ENCODE data around the gene SPG7. TPM values are rescaled to one million over a fixed set of nuclear protein-coding genes. Genes with fewer than 3 reads are reported as not detected.

The SPG7 gene
- total and polyA plus RNA-seq, 3 experiments from 2014 or later = 48.2 to 79.5 (median 77.4) TPM

GRCh38 chr16:89493776-89494175 lies 14.4 kb upstream of the SPG7 start:
- Histone ChIP-seq H3K4me1 (ENCODE audit: insufficient read depth, low read length) (peaks cover 18% of the 10 kb centered on the region), H3K27me3 (ENCODE audit: insufficient read depth, low read length, poor library complexity, severe bottlenecking) (no peaks in the 10 kb centered on the region), H3K27ac (ENCODE audit: low read depth, low read length) (no peak overlapping the region), H3K4me3 (ENCODE audit: low read length) (no peak overlapping the region), H3K36me3 (ENCODE audit: insufficient read depth, low read length) (no peaks in the 10 kb centered on the region), H3K9me3 (ENCODE audit: low read length) (no peaks in the 10 kb centered on the region)
- H3K27me3 Mint-ChIP-seq = peaks cover 0 to 2% of the 10 kb centered on the region in 2 donors
- H3K36me3 Mint-ChIP-seq = peaks cover 0 to 27% (median 0%) of the 10 kb centered on the region in 3 donors
- peaks cover 30 to 44% (median 36%) of the 10 kb centered on the region in 3 donors for H3K4me1 Mint-ChIP-seq
- peaks cover 0 to 2% (median 2%) of the 10 kb centered on the region in 5 donors for H3K9me3 Mint-ChIP-seq
- peak overlapping the region in 3 of 7 donors; percentile 15 to 49 (median 17) for H3K4me3 Mint-ChIP-seq
- POLR2A ChIA-PET = no interaction called here
- H3K27ac Mint-ChIP-seq = peak overlapping the region in 6 of 8 donors; percentile 2 to 73 (median 56)
- DNase-seq = no peak
- CTCF ChIA-PET = no interaction called here

GRCh38 chr16:89495121-89495520 lies 13.1 kb upstream of the SPG7 start:
- Mint-ChIP-seq H3K27me3 (no peaks in the 10 kb centered on the region), H3K27ac (peak overlapping the region in 1 of 8 donors; percentile 35), H3K36me3 (peaks cover 0 to 26% (median 0%) of the 10 kb centered on the region in 3 donors), H3K4me3 (peak overlapping the region in 2 of 7 donors; percentile 51 to 52), H3K9me3 (peaks cover 0 to 2% (median 0%) of the 10 kb centered on the region in 5 donors), H3K4me1 (peaks cover 26 to 39% (median 31%) of the 10 kb centered on the region in 3 donors)
- H3K9me3 ChIP-seq (ENCODE audit: low read length) = no peaks in the 10 kb centered on the region
- CTCF ChIA-PET = interaction anchor here (1.1 to 1.5 kb wide), 2 partner anchors 14 to 28 kb away, joined by 3 to 7 read pairs; partner anchors contain the start of gene SPG7
- no peak overlapping the region for H3K27ac ChIP-seq (ENCODE audit: low read depth, low read length)
- no peaks in the 10 kb centered on the region for H3K36me3 ChIP-seq (ENCODE audit: insufficient read depth, low read length)
- peaks cover 16% of the 10 kb centered on the region for H3K4me1 ChIP-seq (ENCODE audit: insufficient read depth, low read length)
- H3K4me3 ChIP-seq (ENCODE audit: low read length) = no peak overlapping the region
- POLR2A ChIA-PET = interaction anchor here (0.8 kb wide), 1 partner anchor 8 kb away, joined by 6 read pairs; no protein-coding TSS in a partner anchor
- DNase-seq = no peak
- no peaks in the 10 kb centered on the region for H3K27me3 ChIP-seq (ENCODE audit: insufficient read depth, low read length, poor library complexity, severe bottlenecking)

GRCh38 chr16:89498839-89499238 lies 9.4 kb upstream of the SPG7 start:
- no peaks in the 10 kb centered on the region for H3K27me3 Mint-ChIP-seq
- peaks cover 4 to 12% (median 5%) of the 10 kb centered on the region in 3 donors for H3K4me1 Mint-ChIP-seq
- peak overlapping the region in 1 of 7 donors; percentile 30 for H3K4me3 Mint-ChIP-seq
- no peaks in the 10 kb centered on the region for H3K27me3 ChIP-seq (ENCODE audit: insufficient read depth, low read length, poor library complexity, severe bottlenecking)
- H3K9me3 ChIP-seq (ENCODE audit: low read length) = no peaks in the 10 kb centered on the region
- DNase-seq = no peak
- CTCF ChIA-PET = interaction anchor here (1.0 to 1.5 kb wide), 2 partner anchors 9 to 166 kb away, joined by 3 to 4 read pairs; no protein-coding TSS in a partner anchor
- POLR2A ChIA-PET = interaction anchor here (1.2 to 1.6 kb wide), 2 partner anchors 9 to 183 kb away, joined by 3 to 8 read pairs; partner anchors contain the start of gene SPG7
- H3K4me1 ChIP-seq (ENCODE audit: insufficient read depth, low read length) = no peaks in the 10 kb centered on the region
- no peak overlapping the region for H3K27ac ChIP-seq (ENCODE audit: low read depth, low read length)
- peaks cover 0 to 12% (median 0%) of the 10 kb centered on the region in 3 donors for H3K36me3 Mint-ChIP-seq
- no peaks in the 10 kb centered on the region for H3K36me3 ChIP-seq (ENCODE audit: insufficient read depth, low read length)
- peak overlapping the region in 2 of 8 donors; percentile 9 to 56 for H3K27ac Mint-ChIP-seq
- H3K9me3 Mint-ChIP-seq = no peaks in the 10 kb centered on the region
- no peak overlapping the region for H3K4me3 ChIP-seq (ENCODE audit: low read length)

GRCh38 chr16:89499767-89500166 lies 8.4 kb upstream of the SPG7 start:
- no peak overlapping the region for H3K4me3 Mint-ChIP-seq
- no peak overlapping the region for H3K27ac ChIP-seq (ENCODE audit: low read depth, low read length)
- peaks cover under 1% of the 10 kb centered on the region for H3K4me1 ChIP-seq (ENCODE audit: insufficient read depth, low read length)
- no peaks in the 10 kb centered on the region for H3K27me3 Mint-ChIP-seq
- no peaks in the 10 kb centered on the region for H3K36me3 ChIP-seq (ENCODE audit: insufficient read depth, low read length)
- no peaks in the 10 kb centered on the region for H3K27me3 ChIP-seq (ENCODE audit: insufficient read depth, low read length, poor library complexity, severe bottlenecking)
- H3K4me1 Mint-ChIP-seq = peaks cover 0 to 7% (median 3%) of the 10 kb centered on the region in 3 donors
- no peak for DNase-seq
- CTCF ChIA-PET = no interaction called here
- no peaks in the 10 kb centered on the region for H3K9me3 Mint-ChIP-seq
- peaks cover 0 to 10% (median 0%) of the 10 kb centered on the region in 3 donors for H3K36me3 Mint-ChIP-seq
- no peaks in the 10 kb centered on the region for H3K9me3 ChIP-seq (ENCODE audit: low read length)
- H3K27ac Mint-ChIP-seq = no peak overlapping the region
- POLR2A ChIA-PET = no interaction called here
- no peak overlapping the region for H3K4me3 ChIP-seq (ENCODE audit: low read length)

- Mint-ChIP-seq H3K4me3 (no peak overlapping the region), H3K4me1 (peaks cover 21 to 27% (median 23%) of the 10 kb centered on the region in 3 donors), H3K36me3 (peaks cover 0 to 5% (median 0%) of the 10 kb centered on the region in 3 donors), H3K27ac (peak overlapping the region in 3 of 8 donors; percentile 23 to 73 (median 60)), H3K27me3 (no peaks in the 10 kb centered on the region), H3K9me3 (no peaks in the 10 kb centered on the region)
- POLR2A ChIA-PET = interaction anchor here (0.6 to 0.7 kb wide), 2 partner anchors 56 to 228 kb away, joined by 3 to 4 read pairs; no protein-coding TSS in a partner anchor
- Histone ChIP-seq H3K27ac (ENCODE audit: low read depth, low read length) (no peak overlapping the region), H3K27me3 (ENCODE audit: insufficient read depth, low read length, poor library complexity, severe bottlenecking) (no peaks in the 10 kb centered on the region), H3K4me1 (ENCODE audit: insufficient read depth, low read length) (peaks cover 25% of the 10 kb centered on the region), H3K9me3 (ENCODE audit: low read length) (no peaks in the 10 kb centered on the region), H3K4me3 (ENCODE audit: low read length) (no peak overlapping the region), H3K36me3 (ENCODE audit: insufficient read depth, low read length) (no peaks in the 10 kb centered on the region)
- CTCF ChIA-PET = no interaction called here
- no peak for DNase-seq
These were observed 5.9 kb upstream of the SPG7 start for GRCh38 chr16:89502081-89502843.

- Histone ChIP-seq H3K27me3 (ENCODE audit: insufficient read depth, low read length, poor library complexity, severe bottlenecking) (no peaks in the 10 kb centered on the region), H3K4me1 (ENCODE audit: insufficient read depth, low read length) (peaks cover 33% of the 10 kb centered on the region), H3K9me3 (ENCODE audit: low read length) (no peaks in the 10 kb centered on the region), H3K36me3 (ENCODE audit: insufficient read depth, low read length) (no peaks in the 10 kb centered on the region), H3K4me3 (ENCODE audit: low read length) (no peak overlapping the region), H3K27ac (ENCODE audit: low read depth, low read length) (no peak overlapping the region)
- no peaks in the 10 kb centered on the region for H3K27me3 Mint-ChIP-seq
- H3K9me3 Mint-ChIP-seq = no peaks in the 10 kb centered on the region
- H3K4me3 Mint-ChIP-seq = no peak overlapping the region
- POLR2A ChIA-PET = interaction anchor here (1.0 to 1.1 kb wide), 2 partner anchors 8 to 10 kb away, joined by 5 to 6 read pairs; no protein-coding TSS in a partner anchor
- peak overlapping the region in 6 of 8 donors; percentile 23 to 99 (median 58) for H3K27ac Mint-ChIP-seq
- DNase-seq = no peak
- CTCF ChIA-PET = no interaction called here
- peaks cover 0 to 4% (median 0%) of the 10 kb centered on the region in 3 donors for H3K36me3 Mint-ChIP-seq
- peaks cover 26 to 33% (median 29%) of the 10 kb centered on the region in 3 donors for H3K4me1 Mint-ChIP-seq
These were observed 4.1 kb upstream of the SPG7 start for GRCh38 chr16:89504091-89504490.

- H3K36me3 ChIP-seq (ENCODE audit: insufficient read depth, low read length) = peaks cover 2% of the 10 kb centered on the region
- Mint-ChIP-seq H3K4me1 (peaks cover 27 to 44% (median 33%) of the 10 kb centered on the region in 3 donors), H3K9me3 (no peaks in the 10 kb centered on the region), H3K4me3 (peak overlapping the region; percentile 74 to 91 (median 83)), H3K27ac (peak overlapping the region; percentile 86 to 99 (median 92)), H3K36me3 (peaks cover 0 to 4% (median 0%) of the 10 kb centered on the region in 3 donors), H3K27me3 (no peaks in the 10 kb centered on the region)
- H3K4me1 ChIP-seq (ENCODE audit: insufficient read depth, low read length) = peaks cover 38% of the 10 kb centered on the region
- ChIA-PET CTCF (no interaction called here), POLR2A (interaction anchor here (0.6 to 1.0 kb wide), 3 partner anchors 17 to 118 kb away, joined by 3 to 5 read pairs (median 5); no protein-coding TSS in a partner anchor)
- no peaks in the 10 kb centered on the region for H3K27me3 ChIP-seq (ENCODE audit: insufficient read depth, low read length, poor library complexity, severe bottlenecking)
- no peaks in the 10 kb centered on the region for H3K9me3 ChIP-seq (ENCODE audit: low read length)
- DNase-seq = peak; percentile 75 to 96 (median 86)
- peak overlapping the region; percentile 89 for H3K27ac ChIP-seq (ENCODE audit: low read depth, low read length)
- peak overlapping the region; percentile 50 for H3K4me3 ChIP-seq (ENCODE audit: low read length)
These were observed 2.7 kb upstream of the SPG7 start for GRCh38 chr16:89505204-89506112.
